HG02610 (cell line): ENCODE data around the gene SIGLEC9.
A peak's percentile ranks its signal among the peaks of the same experiment; 100 is the strongest.

Experiments used
- ATAC-seq: cut with Tn5 transposase; IDR thresholded peaks from one replicate; pipeline ENCODE4 v1.9.1; 2021; ENCODE audit warnings: mild to moderate bottlenecking, moderate library complexity; ENCODE audit not compliant: unreplicated experiment

SIGLEC9 gene

DNA sequence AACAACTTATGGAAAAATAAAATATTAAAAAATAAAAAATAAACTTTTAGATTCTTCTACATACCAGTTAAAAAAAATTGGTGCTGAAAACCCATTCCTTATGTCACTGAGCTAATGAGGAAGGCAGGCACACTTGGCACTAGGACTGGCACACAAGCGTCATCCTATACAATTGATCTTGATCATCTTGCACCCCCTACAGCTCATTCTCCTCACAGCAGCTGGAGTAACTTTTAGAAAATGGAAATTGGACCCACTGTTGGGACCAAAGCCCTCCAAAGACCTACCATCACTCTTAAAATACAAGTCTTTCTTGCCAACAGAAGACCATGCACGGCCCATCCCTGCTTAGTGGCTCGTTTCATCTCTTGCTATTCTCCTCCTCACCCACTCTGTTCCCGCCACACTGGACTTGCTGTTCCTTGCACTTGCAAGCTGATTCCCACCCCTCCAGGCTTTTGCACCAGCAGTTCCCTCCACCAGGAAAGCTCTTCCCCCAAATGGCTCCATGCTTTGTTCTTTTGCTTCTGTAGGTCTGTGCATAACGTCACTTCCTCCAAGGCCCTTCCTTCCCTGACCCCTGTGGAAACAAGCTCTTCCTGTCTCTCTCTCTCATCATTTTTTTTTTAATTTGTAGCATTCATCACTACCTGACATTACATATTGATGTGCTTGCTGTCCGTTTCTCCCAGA is 28.1 kb upstream of the SIGLEC9 start:
- ATAC-seq, result no peak

DNA sequence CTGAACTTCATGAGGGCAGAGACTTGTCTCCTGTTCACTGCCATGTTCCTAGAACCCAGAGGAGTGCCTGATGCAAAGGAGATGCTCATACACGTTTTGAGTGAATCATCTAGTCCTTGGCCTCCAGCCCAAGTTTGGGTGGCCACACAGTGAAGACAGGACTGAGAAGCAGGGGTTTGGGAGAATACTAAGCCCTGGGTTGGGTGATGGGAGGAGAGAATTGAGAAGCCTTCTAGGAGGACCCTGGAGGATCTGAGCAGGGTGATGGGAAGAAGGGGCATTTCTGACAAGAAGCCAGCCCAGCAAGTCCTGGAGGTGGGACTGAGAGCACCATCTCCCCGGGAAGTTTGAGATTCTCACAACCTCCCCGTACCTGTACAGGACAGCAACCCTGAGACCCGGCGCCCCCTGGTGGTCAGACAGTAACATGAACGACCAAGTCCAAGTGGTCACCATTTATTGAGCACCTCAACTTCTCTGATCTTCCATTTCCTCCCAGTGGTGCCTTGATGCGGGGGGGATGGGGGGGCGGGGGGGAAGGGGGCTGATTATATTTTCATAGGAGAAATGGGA is 27.5 kb upstream of the SIGLEC9 start:
- ATAC-seq, result no peak

DNA sequence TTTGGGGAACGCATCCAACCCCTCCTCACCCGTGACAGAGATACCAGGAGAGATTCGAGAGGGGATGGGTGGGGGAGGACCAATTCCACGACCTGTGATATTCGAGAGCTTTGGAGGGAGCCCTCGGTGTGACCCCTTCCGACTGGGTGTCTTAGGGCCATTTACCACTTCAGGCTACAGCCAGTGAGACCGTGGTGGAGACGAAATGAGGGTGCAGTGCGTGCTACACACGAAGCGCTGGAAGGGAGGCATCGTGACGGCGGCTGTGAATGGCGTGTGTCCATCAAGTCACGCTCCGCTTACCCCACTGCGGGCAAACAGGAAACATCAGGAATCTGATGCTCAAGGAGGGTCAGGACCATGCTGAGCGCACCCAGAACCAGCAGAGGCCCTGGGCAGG is 26.9 kb upstream of the SIGLEC9 start:
- no peak for ATAC-seq

DNA sequence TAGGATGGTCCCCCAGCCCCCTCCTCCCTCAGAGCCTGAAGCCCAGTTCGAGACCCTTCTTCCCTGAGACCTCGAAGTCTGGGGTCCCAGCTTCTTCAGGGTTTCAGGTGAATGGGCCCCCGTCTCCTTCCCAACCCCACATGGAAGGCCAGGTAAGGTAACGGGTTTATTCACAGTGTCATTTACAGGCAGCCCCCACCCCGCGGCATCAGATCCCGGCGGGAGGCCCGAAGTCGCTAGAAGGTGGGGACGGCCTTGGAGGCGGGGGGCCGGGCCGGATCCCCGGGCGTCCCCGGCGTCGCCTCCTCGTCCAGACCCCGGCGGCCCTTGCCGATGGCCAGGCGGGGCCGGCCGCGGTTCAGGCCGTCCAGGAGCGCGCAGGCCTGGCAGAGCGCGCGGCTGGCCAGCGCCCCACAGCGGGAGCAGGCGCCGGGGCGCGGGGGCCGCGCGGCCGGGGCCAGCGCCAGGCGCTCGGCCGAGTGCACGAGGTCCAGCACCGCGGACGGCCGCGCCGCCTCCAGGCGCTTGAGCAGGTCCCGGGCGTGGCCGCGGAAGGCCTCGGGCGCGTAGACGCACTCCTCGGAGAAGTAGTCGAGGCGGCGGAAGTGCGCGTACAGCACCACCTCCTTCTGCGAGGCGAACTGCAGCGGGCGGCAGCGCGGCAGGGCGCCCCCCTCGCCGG is 26.2 kb upstream of the SIGLEC9 start:
- ATAC-seq, result no peak

DNA sequence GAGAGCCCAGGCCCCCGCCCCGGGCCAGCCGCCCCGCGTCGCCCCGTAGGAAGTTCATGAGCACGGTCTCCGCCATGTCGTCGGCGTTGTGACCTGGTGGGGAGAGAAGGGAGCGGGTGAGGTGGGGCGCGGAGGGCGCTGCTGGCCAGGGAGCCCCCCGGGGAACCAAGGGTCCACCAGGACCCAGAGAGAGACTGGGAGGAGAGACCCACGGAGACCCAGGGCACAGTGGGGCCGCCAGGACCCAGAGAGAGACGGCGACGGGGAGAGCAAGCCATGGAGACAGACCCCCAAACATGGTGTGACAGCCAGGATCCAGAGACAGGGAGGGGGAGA is 25.7 kb upstream of the SIGLEC9 start:
- ATAC-seq, result no peak

DNA sequence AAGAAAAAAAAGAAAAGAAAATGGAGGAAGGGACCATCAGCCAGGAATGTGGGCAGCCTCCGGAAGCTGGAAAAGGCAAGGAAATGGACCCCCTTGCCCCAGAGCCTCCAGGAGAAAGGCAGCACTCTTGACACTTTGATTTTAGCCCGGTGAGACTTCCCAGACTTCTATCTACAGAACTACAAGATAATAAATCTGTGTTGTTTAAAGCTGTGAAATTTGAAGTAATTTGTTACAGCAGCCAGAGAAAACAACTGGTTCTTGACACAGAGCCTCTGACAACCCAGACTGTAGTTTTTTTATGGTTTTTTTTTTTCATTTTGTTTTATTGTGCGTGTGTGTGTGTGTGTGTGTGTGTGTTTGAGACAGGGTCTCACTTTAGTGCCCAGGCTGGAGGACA is 24.1 kb upstream of the SIGLEC9 start:
- ATAC-seq, result no peak

DNA sequence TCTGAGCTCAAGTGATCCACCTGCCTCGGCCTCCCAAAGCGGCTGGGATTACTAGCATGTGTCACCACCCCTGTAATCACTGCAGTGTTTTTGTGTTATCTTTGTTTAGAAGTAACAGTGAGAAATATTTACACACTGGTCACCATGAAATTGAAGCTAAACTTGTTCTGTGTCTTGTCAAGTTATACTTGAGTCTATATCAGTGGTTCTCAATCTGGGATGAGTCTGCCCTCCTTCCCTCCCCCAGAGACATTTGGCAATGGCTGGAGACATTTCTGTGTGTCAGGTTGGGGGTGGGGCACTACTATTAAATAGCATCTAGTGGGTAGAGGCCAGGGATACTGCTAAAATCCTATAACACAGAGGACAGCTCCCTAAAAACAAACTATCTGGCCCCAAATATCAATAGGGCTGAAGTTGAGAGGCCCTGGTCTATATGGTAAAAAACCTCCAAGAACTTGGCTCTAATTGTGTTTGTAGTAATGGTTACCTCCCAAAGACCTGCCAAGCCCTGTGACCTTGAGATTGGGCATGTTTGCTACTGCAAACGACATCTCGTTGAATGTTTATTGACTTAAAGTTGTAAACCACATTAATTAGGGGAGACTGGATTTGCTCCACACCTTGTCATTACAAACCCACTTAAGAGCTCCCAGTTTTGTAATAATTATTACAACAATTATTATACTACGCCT is 23.4 kb upstream of the SIGLEC9 start:
- no peak for ATAC-seq

DNA sequence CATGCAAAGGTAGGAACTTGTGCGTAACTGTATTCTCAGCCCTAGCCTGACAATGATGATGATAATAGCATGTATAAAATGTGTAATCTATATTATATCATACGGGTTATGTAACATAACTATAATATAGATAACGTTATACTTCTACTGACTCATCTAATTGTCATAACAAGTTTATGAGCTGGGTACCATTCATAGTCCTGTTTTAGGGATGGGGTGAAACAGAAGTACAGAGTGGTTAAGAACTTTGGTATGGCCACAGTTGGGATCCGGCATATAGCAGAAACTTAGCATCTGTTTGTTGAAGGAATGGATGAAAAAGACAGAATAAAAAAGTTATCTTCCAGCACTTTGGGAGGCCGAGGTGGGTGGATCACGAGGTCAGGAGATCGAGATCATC is 21.7 kb upstream of the SIGLEC9 start:
- ATAC-seq, result no peak

DNA sequence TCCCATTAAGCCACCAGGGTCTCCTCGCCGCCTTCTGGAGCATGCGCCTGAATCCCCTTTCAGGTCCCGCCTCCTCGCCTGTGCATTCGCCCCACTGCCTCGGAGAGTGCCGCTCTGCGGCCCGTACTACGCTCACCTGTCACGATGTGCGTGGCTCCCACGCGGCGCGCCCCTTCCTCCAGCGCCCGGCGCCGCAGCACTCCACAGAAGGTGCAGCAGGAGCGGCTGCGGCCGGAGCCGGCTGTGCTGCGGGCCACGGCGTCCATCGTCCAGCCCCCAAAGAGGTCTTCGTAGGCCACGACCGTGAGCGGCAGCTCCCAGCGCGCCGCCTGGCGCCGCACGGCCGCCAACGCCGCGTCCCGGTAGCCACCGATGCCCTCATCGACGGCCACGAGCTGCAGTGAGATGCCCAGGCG is 20.8 kb upstream of the SIGLEC9 start:
- no peak for ATAC-seq

DNA sequence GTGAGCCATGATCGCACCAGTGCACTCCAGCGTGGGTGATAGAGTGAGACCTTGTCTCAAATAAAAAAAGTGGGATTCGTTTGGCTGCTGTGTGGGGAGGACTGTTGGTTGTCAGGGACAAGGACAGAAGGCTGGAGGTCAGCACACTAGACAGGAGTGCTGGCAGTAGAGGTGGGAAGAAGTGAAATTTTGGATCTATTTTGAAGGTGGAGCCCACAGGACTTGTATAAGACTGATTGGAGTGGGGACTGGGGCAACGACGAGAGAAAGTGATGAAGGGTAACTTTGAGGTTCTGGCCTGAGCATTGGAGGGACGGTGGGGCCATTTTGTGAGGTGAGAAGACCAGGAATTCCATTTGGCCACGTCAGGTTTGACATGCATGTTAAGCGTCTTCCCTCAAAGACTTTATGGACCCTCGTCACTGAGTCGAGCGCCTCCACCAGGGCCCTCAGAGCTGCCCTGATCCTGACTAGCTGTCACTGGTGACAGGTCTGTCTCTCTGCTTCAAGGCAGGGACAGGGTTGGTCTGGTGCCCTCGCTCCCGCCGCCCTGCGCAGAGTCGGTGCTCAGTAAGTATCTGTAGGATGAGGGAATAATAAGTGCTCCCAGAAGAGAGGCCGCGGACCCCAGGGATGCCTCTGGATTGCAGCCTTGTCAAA is 17.2 kb upstream of the SIGLEC9 start:
- no peak for ATAC-seq

DNA sequence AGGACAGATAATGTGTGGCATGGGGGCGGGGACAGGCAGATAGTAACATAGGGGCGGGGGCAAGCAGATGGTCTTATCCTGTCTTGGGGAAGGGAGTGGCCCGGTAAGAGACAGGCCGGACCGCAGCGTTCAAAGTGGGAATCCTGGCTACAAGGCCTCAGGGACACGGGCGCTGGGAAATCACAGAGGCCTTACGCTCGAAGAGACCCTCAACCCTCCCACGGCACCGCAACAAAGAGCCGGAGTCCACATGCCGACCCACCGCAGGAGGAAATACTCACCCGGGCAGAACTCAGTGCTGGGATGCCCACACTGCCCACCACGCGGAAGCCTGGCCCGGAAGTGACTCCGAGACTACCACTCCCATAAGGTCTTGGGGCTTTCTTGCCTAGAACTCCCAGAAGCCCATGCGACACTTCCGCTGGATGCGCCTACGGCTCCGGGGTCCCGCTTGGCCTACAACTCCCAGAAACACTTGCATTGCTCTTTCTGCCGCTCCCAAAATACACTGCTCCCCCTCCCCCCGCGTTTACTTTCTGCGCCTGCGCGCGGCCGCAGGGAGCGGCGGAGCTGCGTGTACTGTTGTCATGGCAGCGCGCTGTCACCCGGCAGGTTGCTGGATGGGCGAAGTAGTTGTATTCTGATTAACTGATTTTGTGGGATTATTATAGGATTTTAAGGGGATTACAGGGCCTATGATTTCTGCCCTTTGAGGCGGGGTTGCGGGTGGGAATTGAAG is 16.5 kb upstream of the SIGLEC9 start, which contains the start of gene CTU1:
CTU1 (minus strand) TSS at position 344 of the 739 bp plus-strand sequence. CDS start 3,840 bp downstream, outside the sequence.
- ATAC-seq, result peak; percentile 92

DNA sequence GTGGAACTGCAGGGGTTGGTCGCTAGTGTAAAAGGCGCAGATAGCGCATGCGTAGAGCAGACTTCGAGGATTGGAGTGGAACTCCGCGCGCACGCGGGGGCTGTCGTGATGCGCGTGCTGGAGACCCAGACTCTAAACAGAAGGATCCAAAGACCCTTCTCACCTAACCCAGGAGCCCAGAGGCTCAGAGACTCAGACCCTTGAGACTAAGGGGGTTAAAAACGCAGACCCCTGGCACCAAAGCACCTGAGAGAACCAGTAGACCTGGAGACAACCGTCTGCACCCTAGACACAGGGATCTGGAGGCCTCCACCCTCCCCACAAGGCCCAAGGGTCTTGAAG is 15.9 kb upstream of the SIGLEC9 start:
- peak; percentile 33 for ATAC-seq

DNA sequence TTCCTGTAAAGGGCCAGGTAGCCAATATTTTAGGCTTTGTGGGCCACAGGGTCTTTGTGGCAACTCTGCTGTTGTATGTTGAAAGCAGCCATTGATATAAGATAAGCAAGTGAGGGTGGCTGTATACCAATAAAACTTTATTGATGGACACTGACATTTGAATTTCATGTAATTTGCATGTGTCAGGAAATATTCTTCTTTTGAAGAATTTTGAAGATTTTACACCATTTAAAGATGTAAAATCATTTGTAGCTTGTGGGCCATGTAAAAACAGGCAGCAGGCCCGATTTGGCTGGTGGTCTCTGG is 14.1 kb upstream of the SIGLEC9 start:
- no peak for ATAC-seq

DNA sequence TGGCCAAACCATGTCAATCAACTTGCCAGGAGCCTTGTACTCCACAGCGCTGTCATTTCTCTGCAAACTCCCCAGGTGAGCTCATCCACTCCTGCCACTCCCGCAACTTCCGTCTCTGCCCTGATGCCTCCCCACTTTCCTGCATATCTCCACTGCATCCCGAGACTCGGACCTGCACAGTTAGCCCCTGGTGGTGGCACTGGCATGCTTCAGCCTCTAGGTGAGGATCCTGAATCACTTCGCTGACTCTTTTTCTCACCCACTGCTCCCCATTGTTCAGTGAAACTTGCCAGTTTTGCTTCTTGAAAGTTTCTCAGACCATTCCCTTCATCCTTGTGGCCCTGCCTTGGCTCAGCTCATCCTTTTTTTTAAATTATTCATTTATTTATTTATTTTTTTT is 13.1 kb upstream of the SIGLEC9 start:
- ATAC-seq, result no peak

DNA sequence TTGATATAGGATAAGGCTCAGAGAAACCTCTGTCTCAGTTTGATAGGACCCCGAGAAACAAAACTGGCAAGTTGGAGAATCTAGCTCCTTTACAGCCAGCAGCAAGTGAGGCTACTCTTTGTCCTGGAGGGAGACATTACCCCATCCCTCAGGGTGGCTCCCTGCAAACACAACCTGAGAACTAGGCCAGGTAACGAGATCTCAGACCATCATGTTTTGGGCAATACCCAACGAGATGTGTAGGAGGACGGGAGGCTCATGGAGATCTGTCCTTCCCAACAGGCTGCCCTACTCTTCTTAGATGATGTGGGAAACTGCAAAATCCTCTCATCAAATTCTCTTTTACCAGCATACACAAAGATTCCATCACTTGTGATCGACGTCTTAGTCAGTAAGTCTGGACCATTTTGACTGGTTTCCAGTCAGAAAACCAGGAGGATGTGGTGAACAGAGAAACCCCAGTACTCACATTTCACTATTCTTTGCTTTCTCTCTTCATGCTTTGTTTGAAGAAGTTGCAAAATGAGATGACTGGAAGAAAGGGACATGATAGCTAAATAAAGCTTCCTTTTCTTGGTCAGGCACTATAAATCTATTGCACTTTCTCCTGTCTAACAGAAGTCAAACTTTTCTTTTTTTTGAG is 10.5 kb upstream of the SIGLEC9 start:
- ATAC-seq, result no peak

DNA sequence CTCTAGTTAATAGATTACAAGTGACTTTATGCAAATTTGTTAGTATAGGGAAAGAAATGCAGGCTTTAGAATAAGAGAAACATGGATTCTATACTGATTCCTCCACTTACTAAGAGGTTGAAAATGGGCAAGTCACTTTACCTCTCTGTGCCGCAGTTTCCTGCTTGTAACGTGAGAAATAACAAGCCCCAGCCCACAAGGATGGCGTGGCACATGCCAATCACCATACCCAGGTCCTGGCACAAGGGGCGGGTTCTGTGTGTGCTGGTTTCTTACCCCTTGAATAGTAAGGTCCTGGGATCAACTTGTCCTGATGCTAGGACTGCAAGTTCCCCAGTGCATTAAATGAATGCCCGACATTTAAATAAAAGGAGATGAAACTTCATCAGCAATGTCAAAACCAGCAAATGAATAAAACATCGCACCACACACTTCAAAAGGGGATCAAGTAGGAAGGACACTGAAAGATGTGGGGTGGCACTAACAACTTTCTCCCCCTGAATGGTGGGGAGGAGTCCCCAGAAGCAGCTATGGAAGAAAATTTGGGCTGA is 7.9 kb upstream of the SIGLEC9 start:
- no peak for ATAC-seq

DNA sequence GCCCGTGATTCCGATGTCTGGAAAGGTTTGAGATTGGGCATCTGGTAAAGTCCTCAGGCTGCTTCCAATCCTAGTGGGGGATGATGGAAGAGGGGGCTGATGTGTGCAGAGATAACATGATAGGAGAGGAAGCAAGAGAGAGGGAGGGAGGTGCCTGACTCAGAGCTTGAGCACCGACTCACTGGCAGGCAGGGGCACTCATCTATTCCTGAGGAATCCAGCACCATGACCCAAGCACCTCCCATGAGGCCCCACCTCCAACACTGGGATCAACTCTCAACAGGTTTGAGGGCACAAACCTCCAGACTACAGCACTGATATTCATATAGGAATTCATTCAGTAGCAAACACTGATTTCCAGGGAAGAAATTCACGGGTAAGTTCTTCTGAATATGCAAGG is 5.6 kb upstream of the SIGLEC9 start:
- no peak for ATAC-seq

DNA sequence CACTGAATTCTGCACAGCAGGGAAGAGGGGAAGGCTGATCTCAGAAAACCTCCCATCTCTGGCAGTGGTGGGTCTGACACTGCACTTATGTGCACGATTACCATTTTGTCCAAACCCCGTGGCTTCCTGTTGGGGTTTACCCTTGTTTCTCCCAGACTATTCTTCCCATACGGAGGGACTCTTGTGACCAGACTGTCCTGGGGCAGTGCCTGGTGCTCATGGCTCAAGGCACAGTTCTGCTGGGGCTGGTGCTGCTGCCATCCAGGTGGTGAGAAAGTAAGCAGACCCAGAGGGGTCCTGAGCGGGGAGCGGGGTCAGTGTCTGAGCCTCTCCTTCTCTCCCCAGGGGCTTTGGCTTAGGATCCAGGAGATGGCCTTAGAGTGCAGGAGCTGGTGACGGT is 5.1 kb upstream of the SIGLEC9 start:
- no peak for ATAC-seq

DNA sequence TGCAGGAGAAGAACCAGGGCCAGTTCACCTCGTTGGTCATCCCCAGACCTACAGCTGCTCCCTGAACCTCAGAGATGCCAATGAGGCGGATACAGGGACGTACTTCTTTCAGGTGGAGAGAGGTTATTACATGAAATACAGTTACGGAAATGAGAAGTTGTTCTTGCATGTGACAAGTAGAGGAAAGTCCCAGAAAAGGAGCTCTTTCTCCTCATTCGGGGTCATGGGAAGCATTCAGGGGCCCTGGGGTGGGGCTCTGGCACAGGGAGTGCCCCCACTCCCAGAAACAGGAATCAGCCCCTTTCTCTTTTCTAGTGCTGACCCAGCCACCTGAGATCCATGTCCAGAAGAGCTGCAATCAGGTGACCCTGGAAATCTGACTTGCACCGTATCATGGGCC is 4.5 kb upstream of the SIGLEC9 start:
- ATAC-seq, result no peak

DNA sequence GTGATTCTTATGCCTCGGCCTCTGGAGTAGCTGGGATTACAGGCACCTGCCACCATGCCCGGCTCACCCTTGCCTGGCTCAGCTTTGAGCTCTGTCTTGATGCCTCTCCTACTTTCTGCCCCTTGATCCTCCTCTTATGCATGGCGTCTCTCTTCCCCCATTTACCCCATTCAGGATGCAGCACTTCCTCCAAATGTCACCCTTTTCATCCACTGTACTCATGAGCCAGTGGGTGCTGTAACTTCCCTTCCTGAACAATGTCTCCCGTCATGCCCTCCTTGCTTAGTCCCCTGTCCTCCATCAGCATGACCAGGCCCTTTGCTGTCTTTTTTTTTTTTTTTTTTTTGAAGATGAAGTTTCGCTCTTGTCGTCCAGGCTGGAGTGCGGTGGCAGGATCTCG is 3.4 kb upstream of the SIGLEC9 start:
- no peak for ATAC-seq
